NK-92 (cell line): Measurements from ENCODE around the gene FGF18.

Experiments used
- DNase-seq: peaks from one replicate; lab custom pipeline; 2025; ENCODE audit not compliant: unreplicated experiment; lab: John Stamatoyannopoulos, UW

Gene FGF18

GRCh38 chr5:171464829-171465228 lies 45.4 kb downstream of the FGF18 start:
- no peak for DNase-seq

- DNase-seq, result no peak
These were observed 47.7 kb downstream of the FGF18 start for GRCh38 chr5:171467107-171467506.

- no peak for DNase-seq
These were observed 49.9 kb downstream of the FGF18 start for GRCh38 chr5:171469326-171469725.

- DNase-seq, result no peak
These were observed 51.0 kb downstream of the FGF18 start for GRCh38 chr5:171470420-171470819.

GRCh38 chr5:171474230-171474813 lies 54.9 kb downstream of the FGF18 start:
- no peak for DNase-seq

- no peak for DNase-seq
These were observed 56.1 kb downstream of the FGF18 start for GRCh38 chr5:171475596-171475995.

- no peak for DNase-seq
These were observed 57.3 kb downstream of the FGF18 start for GRCh38 chr5:171476701-171477100.

GRCh38 chr5:171477101-171477500 lies 57.7 kb downstream of the FGF18 start:
- no peak for DNase-seq

- DNase-seq, result no peak
These were observed 58.2 kb downstream of the FGF18 start for GRCh38 chr5:171477666-171478065.

GRCh38 chr5:171478946-171479775 lies 59.7 kb downstream of the FGF18 start:
- DNase-seq, result no peak

GRCh38 chr5:171479776-171480125 lies 60.3 kb downstream of the FGF18 start:
- no peak for DNase-seq

GRCh38 chr5:171480239-171480638 lies 60.8 kb downstream of the FGF18 start:
- no peak for DNase-seq

- no peak for DNase-seq
These were observed 62.4 kb downstream of the FGF18 start for GRCh38 chr5:171481571-171482433.

GRCh38 chr5:171482434-171482730 lies 62.9 kb downstream of the FGF18 start:
- no peak for DNase-seq

GRCh38 chr5:171483551-171484135 lies 64.2 kb downstream of the FGF18 start:
- no peak for DNase-seq

- DNase-seq, result no peak
These were observed 65.0 kb downstream of the FGF18 start for GRCh38 chr5:171484460-171484899.

GRCh38 chr5:171485668-171486067 lies 66.2 kb downstream of the FGF18 start:
- no peak for DNase-seq

- no peak for DNase-seq
These were observed 67.2 kb downstream of the FGF18 start for GRCh38 chr5:171486613-171487012.

- no peak for DNase-seq
These were observed 69.4 kb downstream of the FGF18 start for GRCh38 chr5:171488876-171489275.

GRCh38 chr5:171492781-171493180 lies 73.3 kb downstream of the FGF18 start:
- no peak for DNase-seq

GRCh38 chr5:171493646-171494393 lies 74.4 kb downstream of the FGF18 start:
- no peak for DNase-seq
